HCT116 (cell line): Measurements from ENCODE around the gene RAD50. TPM values are rescaled to one million over a fixed set of nuclear protein-coding genes. Genes with fewer than 3 reads are reported as not detected.

ENCODE experiments used
- ATAC-seq: fragments of 200-7000 bp; cut with Tn5 transposase; 2 replicates; pipeline ENCODE4 v1.9.1; 2020; ENCODE audit warnings: mild to moderate bottlenecking, moderate library complexity
- BruUV-seq: library from RNA; stranded (reverse); fragments of 400-500 nt; replicated peaks from 2 replicates; lab custom pipeline; 2021; lab: Mats Ljungman, UMichigan
- CTCF ChIA-PET: fragments of 300-600 bp; sonication (Branson Sonifier 250); formaldehyde crosslinking; loops from one replicate; lab custom pipeline; 2021; ENCODE audit warnings: antibody characterized with exemption; lab: Charles Lee
- POLR2A ChIA-PET: fragments of 300-600, 350-600 bp; sonication (Branson Sonifier 250); formaldehyde crosslinking; loops from one replicate; lab custom pipeline; 2021; ENCODE audit warnings: antibody characterized with exemption; lab: Charles Lee
- RAD21 ChIA-PET, 2 experiments: fragments of 300-600 bp; sonication (Branson Sonifier 250); formaldehyde crosslinking; loops; one replicate each; lab custom pipeline; 2023; ENCODE audit warnings: low total read pairs in 2 of 2; ENCODE audit not compliant: uncharacterized antibody in 2 of 2, unreplicated experiment in 2 of 2, low non-redundant PET in 1 of 2; lab: Charles Lee
- DNase-seq: peaks from one replicate; pipeline ENCODE4 v3.0.0-alpha.2; 2010; ENCODE audit warnings: low read depth, low spot score
- H2AFZ ChIP-seq: fragments of 200-600 bp; shearing (Covaris generic), sonication (generic); 2 replicates; pipeline ENCODE4 v1.6.1; 2017; ENCODE audit warnings: low read depth, mixed run types, mixed read lengths, antibody characterized with exemption, low read length; ENCODE audit not compliant: poor library complexity, severe bottlenecking
- H3K27ac ChIP-seq: 2 replicates; pipeline ENCODE4 v1.5.1; 2012; ENCODE audit warnings: low read depth, low read length
- H3K27me3 ChIP-seq: fragments of 200-600 bp; sonication (generic); 2 replicates; pipeline ENCODE4 v1.6.1; 2016; ENCODE audit warnings: mixed run types, low read length, mixed read lengths; ENCODE audit not compliant: insufficient read depth
- H3K36me3 ChIP-seq, 2 experiments: fragments of 200-500 bp in 1 of 2; fragments of 200-600 bp in 1 of 2; sonication (Bioruptor generic) in 1 of 2; sonication (generic) in 1 of 2; 2 replicates each; pipeline versions ENCODE4 v1.5.1 to v1.6.1; 2014 to 2016; ENCODE audit warnings: low read length in 2 of 2, inconsistent platforms in 1 of 2, mixed read lengths in 1 of 2, mixed run types in 1 of 2; ENCODE audit not compliant: insufficient read depth in 2 of 2, control insufficient read depth in 1 of 2
- H3K4me1 ChIP-seq, 2 experiments: fragments of 200-600 bp in 1 of 2; sonication (generic) in 1 of 2; 2 replicates each; pipeline versions ENCODE4 v1.5.1 to v1.6.1; 2012 to 2017; ENCODE audit warnings: low read length in 2 of 2, inconsistent platforms in 1 of 2, mild to moderate bottlenecking in 1 of 2, mixed read lengths in 1 of 2, mixed run types in 1 of 2, moderate library complexity in 1 of 2; ENCODE audit not compliant: insufficient read depth in 2 of 2, control insufficient read depth in 1 of 2
- H3K4me2 ChIP-seq: fragments of 200-600 bp; sonication (generic); 2 replicates; pipeline ENCODE4 v1.6.1; 2017; ENCODE audit warnings: mixed run types, low read length, mixed read lengths
- H3K4me3 ChIP-seq, 2 experiments: fragments of 200-600 bp in 1 of 2; sonication (generic) in 1 of 2; replicated peaks in 1 of 2; 2 replicates each; pipeline ENCODE4 v1.5.1; 2011 to 2016; ENCODE audit warnings: low read length in 2 of 2, control low read depth in 1 of 2, low read depth in 1 of 2, mild to moderate bottlenecking in 1 of 2, mixed read lengths in 1 of 2, mixed run types in 1 of 2
- H3K79me2 ChIP-seq: fragments of 200-600 bp; sonication (generic); 2 replicates; pipeline ENCODE4 v1.6.1; 2017; ENCODE audit warnings: mild to moderate bottlenecking, mixed run types, low read length, moderate library complexity, mixed read lengths; ENCODE audit not compliant: insufficient read depth
- H3K9ac ChIP-seq: fragments of 200-600 bp; sonication (generic); 2 replicates; pipeline ENCODE4 v1.6.1; 2016; ENCODE audit warnings: low read length, mixed read lengths
- H3K9me2 ChIP-seq: fragments of 200-600 bp; sonication (generic), shearing (Covaris generic); 2 replicates; pipeline ENCODE4 v1.6.1; 2017; ENCODE audit warnings: mixed run types, mild to moderate bottlenecking, moderate library complexity; ENCODE audit not compliant: insufficient read depth
- H3K9me3 ChIP-seq, 2 experiments: fragments of 200-500 bp in 1 of 2; fragments of 200-600 bp in 1 of 2; sonication (Bioruptor generic) in 1 of 2; sonication (generic) in 1 of 2; 2 replicates each; pipeline ENCODE4 v1.6.1; 2014 to 2017; ENCODE audit warnings: low read length in 2 of 2, mixed read lengths in 2 of 2, inconsistent platforms in 1 of 2, low read depth in 1 of 2, mild to moderate bottlenecking in 1 of 2, mixed run types in 1 of 2, moderate library complexity in 1 of 2; ENCODE audit not compliant: control insufficient read depth in 1 of 2, insufficient read depth in 1 of 2
- H4K20me1 ChIP-seq: fragments of 200-600 bp; sonication (generic), shearing (Covaris generic); 2 replicates; pipeline ENCODE4 v1.6.1; 2017; ENCODE audit warnings: mixed run types, mild to moderate bottlenecking, moderate library complexity; ENCODE audit not compliant: insufficient read depth
- CBX3 ChIP-seq: IDR thresholded peaks from 2 replicates; pipeline ENCODE4 v1.6.1; 2012; ENCODE audit warnings: low read depth
- CEBPB ChIP-seq: IDR thresholded peaks from 2 replicates; pipeline ENCODE4 v1.6.1; 2012; ENCODE audit warnings: low read depth
- CTCF ChIP-seq, 3 experiments: fragments of 200-600 bp in 1 of 3; sonication (generic) in 1 of 3; IDR thresholded peaks in 2 of 3; conservative IDR thresholded peaks in 1 of 3; 2 replicates each; pipeline ENCODE4 v1.5.1; 2012 to 2017; ENCODE audit warnings: low read depth in 2 of 3, low read length in 2 of 3, antibody characterized with exemption in 1 of 3, borderline replicate concordance in 1 of 3, control low read depth in 1 of 3, mild to moderate bottlenecking in 1 of 3, mixed read lengths in 1 of 3, mixed run types in 1 of 3, moderate library complexity in 1 of 3; ENCODE audit not compliant: insufficient read depth in 1 of 3
- EGR1 ChIP-seq: IDR thresholded peaks from 2 replicates; pipeline ENCODE4 v1.6.1; 2012; ENCODE audit warnings: low read depth
- EZH2 ChIP-seq: fragments of 200-600 bp; sonication (generic); IDR thresholded peaks from 2 replicates; pipeline ENCODE4 v1.6.1; 2017; ENCODE audit warnings: antibody characterized with exemption, mixed run types
- FOSL1 ChIP-seq: IDR thresholded peaks from 2 replicates; pipeline ENCODE4 v1.6.1; 2012; ENCODE audit warnings: low read depth
- JUND ChIP-seq: IDR thresholded peaks from 2 replicates; pipeline ENCODE4 v1.6.1; 2012
- POLR2A ChIP-seq: IDR thresholded peaks from 2 replicates; pipeline ENCODE4 v1.7.0; 2011; ENCODE audit warnings: borderline replicate concordance; ENCODE audit not compliant: insufficient read depth, insufficient read length; ENCODE audit errors: extremely low read depth
- POLR2AphosphoS5 ChIP-seq: IDR thresholded peaks from 2 replicates; pipeline ENCODE4 v1.6.1; 2011; ENCODE audit warnings: mild to moderate bottlenecking, low read depth, low read length, moderate library complexity
- RAD21 ChIP-seq: IDR thresholded peaks from 2 replicates; pipeline ENCODE4 v1.6.1; 2012; ENCODE audit warnings: low read depth, mild to moderate bottlenecking
- SRF ChIP-seq: IDR thresholded peaks from 2 replicates; pipeline ENCODE4 v1.6.1; 2012; ENCODE audit warnings: low read depth
- TCF7L2 ChIP-seq: IDR thresholded peaks from 2 replicates; pipeline ENCODE4 v1.7.0; 2011; ENCODE audit warnings: borderline replicate concordance, inconsistent platforms; ENCODE audit not compliant: insufficient read depth, insufficient read length; ENCODE audit errors: extremely low read depth
- YY1 ChIP-seq: IDR thresholded peaks from 2 replicates; pipeline ENCODE4 v1.6.1; 2011; ENCODE audit warnings: low read length, low read depth, moderate library complexity, mild to moderate bottlenecking; ENCODE audit not compliant: insufficient replicate concordance; ENCODE audit errors: extremely low read depth
- ZBTB33 ChIP-seq: IDR thresholded peaks from 2 replicates; pipeline ENCODE4 v1.6.1; 2011; ENCODE audit warnings: mild to moderate bottlenecking, low read length, moderate library complexity; ENCODE audit not compliant: insufficient replicate concordance; ENCODE audit errors: extremely low read depth
- ZFX ChIP-seq: fragments of 450-650 bp; IDR thresholded peaks from 2 replicates; pipeline ENCODE4 v1.6.1; 2017
- ZNF274 ChIP-seq: fragments of 200-500 bp; sonication (Bioruptor generic); IDR thresholded peaks from 2 replicates; pipeline ENCODE4 v1.6.1; 2014; ENCODE audit warnings: mild to moderate bottlenecking, low read depth, low read length, inconsistent platforms
- intact Hi-C: fragments of 100-400 bp; cut with micrococcal nuclease; formaldehyde crosslinking; loops from 2 replicates; pipeline ENCODE4 v1.10.0; 2022
- total RNA-seq: library from RNA; stranded (reverse); gene quantifications from one replicate; pipeline ENCODE4 v1.2.1, GENCODE V29; 2021; ENCODE audit not compliant: unreplicated experiment
- TF ChIP-seq, protein P1 (sequence below): IDR thresholded peaks from 2 replicates; pipeline ENCODE4 v1.6.1; 2012; ENCODE audit warnings: low read depth
- TF ChIP-seq, protein P2 (sequence below): IDR thresholded peaks from 2 replicates; pipeline ENCODE4 v1.6.1; 2012
- TF ChIP-seq, protein P3 (sequence below): IDR thresholded peaks from 2 replicates; pipeline ENCODE4 v1.6.1; 2012

Gene RAD50
- total RNA-seq, 1 experiment from 2014 or later = 43.6 TPM

- H3K4me1 ChIP-seq = no peaks in the 10 kb centered on the region
- BruUV-seq = no TSS peak
- no peak overlapping the region for H3K27ac ChIP-seq
- H4K20me1 ChIP-seq = no peaks in the 10 kb centered on the region
- no peak overlapping the region for H3K4me2 ChIP-seq
- POLR2A ChIA-PET = no interaction called here
- CTCF ChIA-PET = no interaction called here
- no peaks in the 10 kb centered on the region for H3K9me2 ChIP-seq
- intact Hi-C loops = no loop called here
- H3K79me2 ChIP-seq = no peaks in the 10 kb centered on the region
- H2AFZ ChIP-seq = no peak overlapping the region
- no peaks in the 10 kb centered on the region for H3K27me3 ChIP-seq
- RAD21 ChIA-PET = no interaction called here
- H3K4me3 ChIP-seq = no peak overlapping the region
- ATAC-seq (no peak), DNase-seq (no peak)
- H3K9me3 ChIP-seq = no peaks in the 10 kb centered on the region
- peaks cover 29 to 47% of the 10 kb centered on the region in 2 experiments; a peak in 3 of 4 replicates for H3K36me3 ChIP-seq
- H3K9ac ChIP-seq = no peak overlapping the region
- TF ChIP-seq ZFX (no peak), ZNF274 (no peak), CTCF (IDR thresholded peaks at IDR 0.05 in 2 of 3, conservative IDR thresholded peaks at IDR 0.05 in 1 of 3; ENCODE audit: borderline replicate concordance in 1 of 3, insufficient read depth in 1 of 3, low read depth in 2 of 3, low read length in 2 of 3) (no peak), YY1 (no peak), RAD21 (no peak), POLR2A (no peak), CEBPB (no peak), JUND (no peak), EZH2 (no peak), ZBTB33 (no peak), CBX3 (no peak), TCF7L2 (no peak), POLR2AphosphoS5 (no peak), SRF (no peak), FOSL1 (no peak), EGR1 (no peak)
- TF ChIP-seq, protein P1, sequence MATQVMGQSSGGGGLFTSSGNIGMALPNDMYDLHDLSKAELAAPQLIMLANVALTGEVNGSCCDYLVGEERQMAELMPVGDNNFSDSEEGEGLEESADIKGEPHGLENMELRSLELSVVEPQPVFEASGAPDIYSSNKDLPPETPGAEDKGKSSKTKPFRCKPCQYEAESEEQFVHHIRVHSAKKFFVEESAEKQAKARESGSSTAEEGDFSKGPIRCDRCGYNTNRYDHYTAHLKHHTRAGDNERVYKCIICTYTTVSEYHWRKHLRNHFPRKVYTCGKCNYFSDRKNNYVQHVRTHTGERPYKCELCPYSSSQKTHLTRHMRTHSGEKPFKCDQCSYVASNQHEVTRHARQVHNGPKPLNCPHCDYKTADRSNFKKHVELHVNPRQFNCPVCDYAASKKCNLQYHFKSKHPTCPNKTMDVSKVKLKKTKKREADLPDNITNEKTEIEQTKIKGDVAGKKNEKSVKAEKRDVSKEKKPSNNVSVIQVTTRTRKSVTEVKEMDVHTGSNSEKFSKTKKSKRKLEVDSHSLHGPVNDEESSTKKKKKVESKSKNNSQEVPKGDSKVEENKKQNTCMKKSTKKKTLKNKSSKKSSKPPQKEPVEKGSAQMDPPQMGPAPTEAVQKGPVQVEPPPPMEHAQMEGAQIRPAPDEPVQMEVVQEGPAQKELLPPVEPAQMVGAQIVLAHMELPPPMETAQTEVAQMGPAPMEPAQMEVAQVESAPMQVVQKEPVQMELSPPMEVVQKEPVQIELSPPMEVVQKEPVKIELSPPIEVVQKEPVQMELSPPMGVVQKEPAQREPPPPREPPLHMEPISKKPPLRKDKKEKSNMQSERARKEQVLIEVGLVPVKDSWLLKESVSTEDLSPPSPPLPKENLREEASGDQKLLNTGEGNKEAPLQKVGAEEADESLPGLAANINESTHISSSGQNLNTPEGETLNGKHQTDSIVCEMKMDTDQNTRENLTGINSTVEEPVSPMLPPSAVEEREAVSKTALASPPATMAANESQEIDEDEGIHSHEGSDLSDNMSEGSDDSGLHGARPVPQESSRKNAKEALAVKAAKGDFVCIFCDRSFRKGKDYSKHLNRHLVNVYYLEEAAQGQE = no peak
- TF ChIP-seq, protein P2, sequence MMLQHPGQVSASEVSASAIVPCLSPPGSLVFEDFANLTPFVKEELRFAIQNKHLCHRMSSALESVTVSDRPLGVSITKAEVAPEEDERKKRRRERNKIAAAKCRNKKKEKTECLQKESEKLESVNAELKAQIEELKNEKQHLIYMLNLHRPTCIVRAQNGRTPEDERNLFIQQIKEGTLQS = no peak
- TF ChIP-seq, protein P3, sequence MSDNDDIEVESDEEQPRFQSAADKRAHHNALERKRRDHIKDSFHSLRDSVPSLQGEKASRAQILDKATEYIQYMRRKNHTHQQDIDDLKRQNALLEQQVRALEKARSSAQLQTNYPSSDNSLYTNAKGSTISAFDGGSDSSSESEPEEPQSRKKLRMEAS = no peak
Measured at GRCh38 chr5:132641841-132642240, 85.1 kb downstream of the RAD50 start.
